KBM-7 (cell line): ENCODE measurements around the gene KIF6.
"Not testable (repeated sequence)": the region's sequence is repeated elsewhere in the genome, so short reads cannot be mapped to it uniquely, and the experiment has no call there.

Source experiments
- DNase-seq: peaks from one replicate; pipeline ENCODE4 v3.0.0-alpha.2; 2015
- in situ Hi-C: fragments of 300-500 bp; cut with MboI; formaldehyde crosslinking; loops from 2 replicates; pipeline ENCODE4 v1.14.3; 2020; ENCODE audit warnings: low sequenced_read_pairs, low pct_unique_long_range_greater_than_20kb, mixed read lengths

The KIF6 gene

GRCh38 chr6:39301606-39302005 lies 423.6 kb downstream of the KIF6 start:
- in situ Hi-C loops = loop anchor here (5.0 to 25.0 kb wide), 2 partner anchors 134 to 314 kb away; no protein-coding TSS in a partner anchor
- peak; percentile 25 for DNase-seq

- no peak for DNase-seq
- in situ Hi-C loops = loop anchor here (5.0 to 25.0 kb wide), 2 partner anchors 133 to 313 kb away; no protein-coding TSS in a partner anchor
Observed at GRCh38 chr6:39300739-39301138, 424.5 kb downstream of the KIF6 start.

- in situ Hi-C loops = no loop called here
- no peak for DNase-seq
Observed at GRCh38 chr6:39298061-39298460, 427.1 kb downstream of the KIF6 start.

- in situ Hi-C loops = no loop called here
- no peak for DNase-seq
Observed at GRCh38 chr6:39296745-39297640, 428.2 kb downstream of the KIF6 start.

- no peak for DNase-seq
- in situ Hi-C loops = no loop called here
Observed at GRCh38 chr6:39295611-39296011, 429.6 kb downstream of the KIF6 start.

- no peak for DNase-seq
- in situ Hi-C loops = no loop called here
Observed at GRCh38 chr6:39294899-39295298, 430.3 kb downstream of the KIF6 start.

GRCh38 chr6:39294133-39294532 lies 431.1 kb downstream of the KIF6 start:
- DNase-seq = no peak
- in situ Hi-C loops = no loop called here

- in situ Hi-C loops = no loop called here
- no peak for DNase-seq
Observed at GRCh38 chr6:39292637-39293036, 432.6 kb downstream of the KIF6 start.

- no peak for DNase-seq
- in situ Hi-C loops = no loop called here
Observed at GRCh38 chr6:39289490-39289889, 435.7 kb downstream of the KIF6 start.

- in situ Hi-C loops = no loop called here
- DNase-seq = no peak
Observed at GRCh38 chr6:39287601-39288000, 437.6 kb downstream of the KIF6 start.

GRCh38 chr6:39286596-39286995 lies 438.6 kb downstream of the KIF6 start:
- DNase-seq, in situ Hi-C loops: not testable (repeated sequence)

GRCh38 chr6:39282774-39283173 lies 442.4 kb downstream of the KIF6 start:
- DNase-seq = no peak
- in situ Hi-C loops = no loop called here

GRCh38 chr6:39281312-39281980 lies 443.8 kb downstream of the KIF6 start:
- no peak for DNase-seq
- in situ Hi-C loops = no loop called here

- in situ Hi-C loops = no loop called here
- no peak for DNase-seq
Observed at GRCh38 chr6:39280247-39280731, 444.9 kb downstream of the KIF6 start.
